SH-SY5Y (cell line): ENCODE results near the gene GPX2.

Experiments
- GATA2 ChIP-seq: IDR thresholded peaks from 2 replicates; pipeline ENCODE4 v1.6.1; 2011; ENCODE audit warnings: mild to moderate bottlenecking, low read depth, low read length
- GATA3 ChIP-seq: IDR thresholded peaks from 2 replicates; pipeline ENCODE4 v1.6.1; 2011; ENCODE audit warnings: low read depth, mild to moderate bottlenecking, low read length, moderate library complexity

DNA sequence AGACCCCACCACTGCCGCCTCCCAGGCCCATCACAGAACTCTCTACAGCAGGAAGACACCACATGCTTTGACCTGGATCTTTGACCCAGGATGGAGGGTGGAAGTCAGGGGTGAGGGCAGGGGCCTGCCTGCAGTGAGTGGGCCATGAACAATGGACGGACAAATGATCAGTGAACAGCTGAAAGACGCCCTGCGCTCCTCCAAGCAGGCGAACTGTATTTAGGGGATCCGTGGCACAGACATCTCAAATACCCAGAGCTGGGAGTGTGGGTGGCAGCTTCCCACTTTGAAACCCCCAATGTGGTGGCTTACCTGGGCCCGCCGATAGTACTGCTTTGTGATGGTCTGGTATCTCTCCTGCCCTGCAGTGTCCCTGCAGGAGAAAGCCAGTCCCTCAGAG is 8.7 kb upstream of the GPX2 start:
- TF ChIP-seq GATA3 (no peak), GATA2 (no peak)
